ENCODE measurements around the gene CDC20B. TPM values are rescaled to one million over a fixed set of nuclear protein-coding genes. Genes with fewer than 3 reads are reported as not detected.
"Not testable (repeated sequence)": the region's sequence is repeated elsewhere in the genome, so short reads cannot be mapped to it uniquely, and the experiment has no call there.

Gene CDC20B
- polyA plus RNA-seq, 3 donors: 0.63 to 0.71 (median 0.64) TPM

DNA sequence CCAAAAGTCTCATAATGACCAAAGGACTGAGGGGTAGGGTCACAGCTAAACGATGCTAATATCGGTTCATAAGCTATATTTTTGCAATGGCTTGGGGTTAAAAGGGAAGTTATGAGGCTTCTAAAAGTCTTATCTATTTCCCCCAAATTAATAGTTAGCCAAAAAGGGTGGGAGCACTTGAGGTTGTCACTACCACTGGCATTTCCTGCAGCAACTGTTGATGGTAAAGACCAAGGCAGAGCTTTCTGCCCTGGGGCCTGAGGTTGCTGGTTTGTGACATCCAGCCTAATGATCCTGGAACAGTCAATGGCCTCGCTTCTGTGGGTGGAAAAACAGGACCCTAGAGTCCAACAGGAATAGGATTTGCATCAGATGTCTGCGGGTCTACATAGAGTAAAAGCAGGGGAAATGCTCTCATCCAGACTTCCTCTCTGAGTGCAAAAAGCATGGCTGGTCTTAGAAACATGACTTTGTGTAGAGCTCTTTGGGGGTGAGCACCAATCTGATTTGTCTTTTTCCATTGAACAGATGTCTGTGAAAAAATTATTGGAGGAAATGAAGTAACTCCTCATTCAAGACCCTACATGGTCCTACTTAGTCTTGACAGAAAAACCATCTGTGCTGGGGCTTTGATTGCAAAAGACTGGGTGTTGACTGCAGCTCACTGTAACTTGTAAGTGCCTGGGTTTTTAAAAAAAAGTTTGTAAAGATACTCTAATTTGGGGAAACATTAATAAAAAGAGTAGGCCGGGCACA lies 67.9 kb downstream of the CDC20B start:
- no peak for DNase-seq

- DNase-seq: no peak
Observed at GRCh38 chr5:55104036-55104772, 68.8 kb downstream of the CDC20B start.

DNA sequence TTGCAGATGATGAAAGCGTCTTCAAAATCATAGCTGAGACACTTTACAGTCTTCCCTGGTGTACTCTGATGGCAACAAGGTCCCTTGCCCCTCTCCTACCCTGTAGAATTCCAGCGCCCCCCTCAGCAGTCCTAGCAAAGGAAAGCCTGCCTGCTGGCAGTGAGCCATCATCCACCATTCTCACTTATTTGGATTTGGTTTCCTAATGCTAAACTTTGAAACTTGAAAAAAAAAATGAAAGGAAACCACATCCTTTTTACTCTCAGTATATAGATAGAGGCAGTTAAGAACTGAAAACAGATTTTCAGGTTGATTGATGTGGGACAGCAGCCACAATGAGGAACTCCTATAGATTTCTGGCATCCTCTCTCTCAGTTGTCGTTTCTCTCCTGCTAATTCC lies 70.6 kb downstream of the CDC20B start, which contains the start of gene GZMA:
Gene GZMA (plus strand): TSS at position 299 of the 400 bp plus-strand sequence. CDS start 37 bp downstream, at position 336.
- no peak for DNase-seq

GRCh38 chr5:55101556-55102276 lies 71.3 kb downstream of the CDC20B start:
- no peak for DNase-seq

DNA sequence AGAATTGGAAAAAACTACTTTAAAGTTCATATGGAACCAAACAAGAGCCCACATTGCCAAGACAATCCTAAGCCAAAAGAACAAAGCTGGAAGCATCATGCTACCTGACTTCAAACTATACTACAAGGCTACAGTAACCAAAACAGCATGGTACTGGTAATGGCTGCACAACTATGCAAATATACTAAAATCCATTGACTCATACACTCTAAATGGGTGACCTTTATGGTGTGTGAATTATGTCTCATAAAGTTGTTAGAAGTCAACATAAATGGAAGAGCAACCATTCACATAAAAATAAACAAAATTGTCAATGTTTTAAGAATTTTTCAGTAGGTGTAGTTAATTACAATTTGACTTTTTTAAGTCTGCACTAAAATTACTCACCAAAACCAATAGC lies 71.8 kb downstream of the CDC20B start:
- not testable (repeated sequence) for DNase-seq

- DNase-seq: no peak
Observed at GRCh38 chr5:55096861-55097260, 76.1 kb downstream of the CDC20B start.

- DNase-seq: no peak
Observed at GRCh38 chr5:55096182-55096581, 76.8 kb downstream of the CDC20B start.

- not testable (repeated sequence) for DNase-seq
Observed at GRCh38 chr5:55091011-55091410, 82.0 kb downstream of the CDC20B start.

DNA sequence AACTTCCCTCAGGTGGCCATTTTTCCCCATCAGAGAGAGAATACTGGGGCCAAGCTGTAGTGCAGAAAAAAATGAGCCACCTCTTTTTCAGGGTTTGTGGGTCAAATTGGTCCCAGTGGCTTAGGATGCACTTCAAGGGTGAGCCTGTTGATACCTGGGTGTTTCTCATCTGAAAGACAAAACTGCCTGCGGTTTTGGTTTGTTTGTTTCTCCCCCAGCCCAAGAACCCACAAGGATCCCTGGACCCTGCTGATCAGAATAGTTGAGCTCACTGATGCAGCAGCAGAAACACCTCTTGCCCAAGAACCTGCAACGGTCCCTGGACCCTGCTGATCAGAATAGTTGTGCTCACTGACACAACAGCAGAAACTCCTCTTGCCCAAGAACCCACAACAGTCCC lies 83.7 kb downstream of the CDC20B start:
- not testable (repeated sequence) for DNase-seq

- DNase-seq: no peak
Observed at GRCh38 chr5:55081541-55081940, 91.4 kb downstream of the CDC20B start.

DNA sequence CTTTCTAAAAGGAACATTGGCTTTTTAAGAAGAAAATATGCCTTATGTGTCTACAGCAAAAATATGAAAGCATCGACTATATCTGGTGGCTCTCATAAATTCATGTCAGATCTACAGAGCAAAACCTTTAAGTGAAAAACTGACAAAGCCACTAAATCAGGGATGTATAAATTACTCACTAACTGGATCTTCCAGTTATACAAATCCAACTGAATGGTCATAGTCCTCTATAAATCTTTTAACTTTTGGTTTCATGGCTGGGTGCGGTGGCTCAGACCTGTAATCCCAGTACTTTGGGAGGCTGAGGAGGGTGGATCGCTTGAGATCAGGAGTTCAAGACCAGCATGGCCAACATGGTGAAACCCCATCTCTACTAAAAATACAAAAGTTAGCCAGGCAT lies 99.8 kb downstream of the CDC20B start:
- no peak for DNase-seq

GRCh38 chr5:55072666-55073065 lies 100.3 kb downstream of the CDC20B start:
- DNase-seq: no peak

- no peak for DNase-seq
Observed at GRCh38 chr5:55071413-55071812, 101.6 kb downstream of the CDC20B start.

- no peak for DNase-seq
Observed at GRCh38 chr5:55070968-55071367, 102.0 kb downstream of the CDC20B start.

GRCh38 chr5:55066277-55066676 lies 106.7 kb downstream of the CDC20B start:
- DNase-seq: no peak

- no peak for DNase-seq
Observed at GRCh38 chr5:55064523-55064922, 108.5 kb downstream of the CDC20B start.

DNA sequence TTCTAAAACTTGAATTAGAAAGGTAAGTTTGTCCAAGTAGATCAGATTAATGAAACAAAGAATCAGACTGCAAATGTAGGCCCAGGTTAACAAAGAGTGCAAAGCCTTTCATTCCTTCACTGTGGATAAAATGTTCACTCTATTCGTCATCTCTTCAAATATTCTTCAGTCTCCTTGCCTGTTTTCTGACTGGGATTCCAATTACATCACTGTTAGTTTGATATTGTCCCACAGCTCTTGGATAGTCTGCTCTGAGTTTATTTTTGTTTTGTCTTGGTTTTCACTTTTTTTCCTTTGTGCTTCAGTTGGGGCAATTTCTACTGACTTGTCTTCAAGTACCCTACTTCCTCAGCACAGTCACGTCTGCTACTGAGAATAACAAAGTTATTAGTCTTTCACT lies 109.1 kb downstream of the CDC20B start:
- no peak for DNase-seq

DNA sequence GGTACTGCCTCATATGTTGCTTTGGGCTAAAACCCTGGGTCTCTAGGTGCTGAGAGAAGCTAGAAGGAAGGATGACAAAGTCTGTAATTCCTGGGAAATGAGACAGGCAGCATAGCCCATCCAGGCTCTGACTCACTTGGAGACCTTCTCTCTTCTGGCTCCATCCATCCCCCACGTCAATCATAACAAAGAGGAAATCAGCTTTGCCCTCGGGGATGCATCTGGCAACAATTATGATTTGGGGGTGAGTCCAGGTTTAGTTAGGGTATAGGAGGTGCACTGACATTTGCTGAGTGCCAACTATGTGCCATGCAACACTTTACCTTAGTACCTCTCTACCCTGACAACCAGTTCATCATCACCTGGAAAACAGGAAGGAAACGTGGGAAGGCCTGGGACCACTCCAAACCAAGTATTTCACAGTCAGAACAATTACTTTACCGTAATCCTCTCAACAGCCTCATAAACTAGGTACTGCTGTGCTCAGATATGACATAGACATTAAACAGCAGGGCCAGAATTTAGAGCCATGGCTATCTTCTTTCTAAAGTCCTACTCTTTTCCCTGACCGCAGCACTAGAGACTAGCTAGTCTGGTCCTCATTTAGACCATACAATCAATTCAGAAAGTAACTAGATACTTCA lies 109.6 kb downstream of the CDC20B start:
- no peak for DNase-seq
